NCI-H187 treated with DMSO at 0.1 percent for 48 hours (cell line): ENCODE measurements around the gene FKBP14.
A peak's percentile ranks its signal among the peaks of the same experiment; 100 is the strongest.
"Not testable (repeated sequence)": the region's sequence is repeated elsewhere in the genome, so short reads cannot be mapped to it uniquely, and the experiment has no call there.

Experiments
- DNase-seq: peaks from one replicate; lab custom pipeline; 2025; lab: John Stamatoyannopoulos, UW

FKBP14 gene

DNA sequence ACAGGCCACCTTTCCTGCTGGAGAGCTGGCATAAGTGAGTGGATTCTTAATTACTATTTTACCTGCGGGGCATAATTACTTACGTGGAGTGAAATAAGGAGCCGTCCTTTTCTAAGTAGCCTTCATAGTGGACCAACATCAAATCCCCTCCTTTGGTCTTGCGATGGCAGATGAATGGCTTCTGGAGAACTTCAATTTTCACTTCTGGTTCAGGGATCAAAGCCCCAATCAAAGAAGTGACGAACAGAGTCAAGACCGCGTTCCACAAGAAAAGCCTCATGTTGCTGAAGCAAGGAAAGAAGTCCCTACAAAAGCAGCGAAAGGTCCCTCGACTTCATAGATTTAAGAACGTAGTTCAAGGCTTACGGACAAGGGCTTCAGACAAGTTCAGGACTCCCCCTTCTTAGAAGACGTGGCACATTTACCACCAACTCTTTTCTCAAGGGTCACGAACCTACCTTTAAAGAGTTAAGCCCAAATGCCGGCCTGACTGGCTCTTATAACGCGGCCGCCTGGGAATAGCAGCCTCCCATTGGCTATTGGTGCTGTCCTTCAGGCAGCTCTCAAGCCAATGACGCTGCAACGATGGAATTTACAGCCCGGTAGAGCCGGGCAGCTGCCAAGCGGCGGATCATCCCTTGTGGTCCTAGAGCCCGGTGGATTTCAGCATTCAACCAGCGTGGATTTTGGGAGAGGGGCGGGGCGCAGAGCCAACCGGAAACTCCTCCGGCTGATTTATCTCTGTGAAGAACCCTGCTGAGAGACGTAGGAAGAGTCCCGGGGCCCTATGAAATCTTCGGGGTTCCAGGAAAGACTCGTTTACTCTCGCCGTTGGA lies at the start of gene FKBP14:
TSS of gene FKBP14 (minus strand) at position 474 of the 836 bp plus-strand sequence. CDS start at position 280, 194 bp downstream.
- peak; percentile 89 for DNase-seq

- DNase-seq: no peak
Observed at GRCh38 chr7:30074422-30075030, 48.0 kb upstream of the FKBP14 start.

DNA sequence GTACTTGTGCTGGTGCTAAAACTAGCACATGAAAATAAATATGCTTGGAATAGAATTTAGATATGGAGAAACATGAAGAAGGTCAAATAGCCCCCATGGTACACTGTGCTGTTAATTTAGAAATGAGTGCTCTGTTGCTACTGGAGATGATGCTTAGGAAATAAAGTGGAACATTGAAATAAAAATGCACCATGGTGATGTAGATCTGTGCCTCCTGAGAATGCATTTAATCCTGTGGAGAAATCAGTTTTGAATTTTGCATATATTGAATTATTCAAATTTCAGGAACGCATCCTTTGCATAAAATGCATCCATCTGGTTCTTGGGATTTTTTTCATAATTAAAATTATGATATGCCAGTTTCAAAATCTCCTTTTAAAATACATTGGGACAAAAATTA lies 46.2 kb upstream of the FKBP14 start:
- DNase-seq: no peak

DNA sequence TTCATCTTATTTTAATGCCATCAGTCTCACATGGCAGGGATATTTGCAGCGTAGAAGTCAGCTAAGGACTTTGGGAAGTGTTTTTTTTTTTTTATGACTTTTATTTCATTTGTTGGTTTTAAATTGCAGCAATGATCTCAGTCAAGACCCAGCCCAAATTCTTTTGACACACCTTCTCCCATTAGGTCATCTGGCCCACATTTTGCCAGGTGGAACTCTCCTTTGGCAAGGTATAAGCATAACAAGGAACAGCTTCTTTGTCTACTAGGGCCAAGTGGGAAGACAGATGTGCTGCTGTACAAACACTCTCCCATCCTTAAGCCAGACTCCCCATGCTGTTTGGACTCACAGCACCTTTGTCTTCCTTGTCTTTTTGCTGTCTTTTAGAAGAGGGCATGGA lies 43.5 kb upstream of the FKBP14 start:
- DNase-seq: no peak

DNA sequence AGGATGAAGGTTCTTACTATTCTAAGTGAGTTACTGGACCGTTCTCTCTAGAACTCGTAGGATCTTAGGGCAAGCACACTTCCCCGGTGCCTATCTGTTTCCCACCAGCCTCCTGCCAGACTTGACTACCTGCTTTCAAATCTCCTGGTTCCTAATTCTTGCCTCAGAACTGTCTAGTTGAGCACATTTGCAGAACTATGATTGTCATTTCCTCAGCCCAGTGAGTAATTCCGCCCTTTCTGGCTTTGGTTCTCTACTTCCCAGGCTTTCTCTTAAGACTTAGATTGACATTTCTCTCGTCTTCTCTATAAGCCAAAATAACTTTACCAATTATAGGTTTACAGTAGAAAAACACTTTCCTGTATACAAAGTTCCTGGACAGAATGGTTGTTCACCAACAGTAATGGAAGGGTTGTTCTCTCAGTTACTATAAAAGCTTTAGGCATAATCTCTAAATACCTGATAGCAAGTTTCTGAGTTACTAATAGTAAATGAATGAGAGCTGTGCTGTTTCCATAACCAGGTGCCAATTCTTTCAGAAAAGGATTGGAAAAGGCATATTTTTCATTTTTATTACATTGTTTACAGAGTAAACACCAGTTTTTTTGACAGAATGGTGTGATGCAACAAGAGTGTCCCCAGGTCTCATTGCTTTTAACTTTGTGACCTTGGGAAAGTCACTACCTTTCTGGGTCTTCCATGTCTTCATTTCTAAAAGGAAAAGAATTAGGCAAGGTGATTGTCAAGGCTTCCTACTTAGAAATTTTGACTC lies 42.8 kb upstream of the FKBP14 start:
- DNase-seq: no peak

DNA sequence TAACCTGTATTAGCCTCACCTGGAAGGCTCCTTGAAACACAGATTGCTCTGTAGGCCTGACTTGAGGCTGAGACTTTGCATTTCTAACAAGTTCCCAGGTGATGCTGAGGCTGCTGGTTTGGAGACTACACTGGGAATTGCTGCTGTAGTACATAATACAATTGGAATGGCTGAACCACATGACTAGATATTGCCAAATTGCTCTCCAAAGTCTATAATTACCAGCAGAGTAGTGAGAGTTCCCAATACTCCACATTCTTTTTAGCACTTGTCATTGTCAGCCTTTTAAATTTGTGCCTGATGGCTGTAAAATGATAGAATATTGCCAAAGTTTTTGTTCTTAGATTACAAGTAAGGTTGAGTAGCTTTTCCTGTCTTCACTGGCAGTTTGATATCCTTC lies 41.6 kb upstream of the FKBP14 start:
- no peak for DNase-seq

GRCh38 chr7:30066687-30067086 lies 40.2 kb upstream of the FKBP14 start:
- DNase-seq: no peak

DNA sequence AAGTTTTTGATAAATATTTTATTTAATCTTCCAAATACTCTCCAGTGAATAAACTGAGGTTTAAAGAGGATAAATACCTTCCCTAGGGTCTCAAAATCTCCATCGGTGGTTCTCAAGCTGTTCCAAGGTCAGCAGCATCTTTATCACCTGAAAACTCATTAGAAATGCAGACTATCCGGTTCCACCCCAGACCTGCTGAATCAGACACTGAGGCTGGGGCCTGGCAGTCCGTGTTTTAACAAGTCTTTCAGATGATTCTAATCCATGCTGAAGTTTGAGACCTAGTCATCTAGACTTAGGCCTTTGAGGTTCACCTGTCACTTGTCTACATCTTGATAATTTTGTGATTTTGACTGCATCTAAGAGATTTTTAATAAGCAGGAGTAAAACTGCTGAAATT lies 39.2 kb upstream of the FKBP14 start:
- DNase-seq: no peak

- no peak for DNase-seq
Observed at GRCh38 chr7:30062587-30062986, 36.1 kb upstream of the FKBP14 start.

DNA sequence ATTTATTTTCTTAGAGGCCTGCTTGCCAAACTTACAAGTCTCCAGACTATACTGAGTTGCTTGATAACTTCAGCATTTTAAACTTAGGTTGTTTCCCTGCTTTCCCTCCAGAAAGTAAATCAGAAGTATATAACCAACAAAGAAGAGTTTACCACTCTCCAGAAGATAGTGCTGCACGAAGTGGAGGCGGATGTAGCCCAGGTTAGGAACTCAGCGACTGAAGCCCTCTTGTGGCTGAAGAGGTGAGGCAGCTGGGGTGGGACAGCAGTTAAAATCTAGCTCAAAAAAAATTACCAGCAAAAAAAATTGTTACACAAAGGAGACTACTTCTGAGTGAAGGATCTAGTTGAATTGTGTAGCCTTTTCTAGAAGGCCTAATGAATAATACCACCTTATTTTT lies 35.3 kb upstream of the FKBP14 start:
- not testable (repeated sequence) for DNase-seq

GRCh38 chr7:30057741-30058140 lies 31.2 kb upstream of the FKBP14 start:
- no peak for DNase-seq

- DNase-seq: no peak
Observed at GRCh38 chr7:30053068-30053467, 26.6 kb upstream of the FKBP14 start.

DNA sequence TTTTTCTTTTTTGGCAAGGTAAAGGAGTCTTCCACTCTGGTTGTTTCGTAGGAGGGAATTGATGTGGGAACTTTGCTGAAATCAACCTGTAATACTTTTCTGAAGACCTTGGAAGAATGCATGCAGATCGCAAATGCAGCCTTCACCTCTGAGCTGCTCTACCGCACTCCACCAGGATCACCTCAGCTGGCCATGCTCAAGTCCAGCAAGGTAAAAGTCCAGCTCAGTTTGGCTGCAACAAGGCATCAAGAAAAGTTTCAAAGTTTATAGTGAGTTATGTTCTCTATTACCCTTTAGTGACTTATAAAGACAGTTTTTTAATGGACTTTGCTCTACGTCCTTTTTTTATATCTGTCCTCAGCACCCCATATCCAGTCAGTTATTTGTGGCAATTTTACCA lies 22.7 kb upstream of the FKBP14 start:
- no peak for DNase-seq

DNA sequence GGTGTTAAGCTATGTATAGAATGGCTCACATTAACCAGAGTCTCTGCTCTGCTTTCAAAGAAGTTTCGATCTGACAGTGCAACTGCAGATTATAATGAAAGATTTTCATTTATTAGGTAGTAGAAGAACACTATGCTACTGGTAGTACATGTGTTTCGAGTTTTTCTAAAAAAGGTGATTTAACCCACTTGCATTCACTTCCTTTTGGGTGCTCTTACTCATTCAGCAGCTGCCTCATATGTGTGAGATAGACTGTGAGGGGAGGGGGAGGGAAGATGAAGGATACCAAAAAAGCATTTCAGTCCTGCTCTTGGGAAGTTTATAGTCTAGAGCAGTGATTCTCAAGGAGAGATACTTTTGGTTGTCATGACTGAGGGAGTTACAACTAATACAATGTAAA lies 22.1 kb upstream of the FKBP14 start:
- no peak for DNase-seq

DNA sequence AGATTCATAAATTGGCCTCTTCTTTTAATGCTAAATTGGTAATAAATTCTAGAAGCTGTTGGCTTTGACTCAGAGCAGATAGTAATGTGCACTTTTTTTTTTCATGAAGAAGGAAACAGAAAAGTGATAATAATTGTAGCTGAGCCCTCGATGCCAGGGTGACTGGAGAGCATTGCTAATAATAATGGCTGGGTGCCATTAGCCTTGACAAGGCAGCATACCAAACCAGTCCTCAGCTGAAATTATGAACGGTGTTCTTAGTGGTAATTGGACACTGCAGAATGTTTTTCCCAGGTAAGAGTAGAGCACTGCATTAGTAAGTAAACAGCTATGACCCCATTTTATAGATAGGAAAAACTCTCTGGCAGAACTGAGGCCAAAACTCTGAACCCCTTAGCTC lies 20.6 kb upstream of the FKBP14 start:
- no peak for DNase-seq

DNA sequence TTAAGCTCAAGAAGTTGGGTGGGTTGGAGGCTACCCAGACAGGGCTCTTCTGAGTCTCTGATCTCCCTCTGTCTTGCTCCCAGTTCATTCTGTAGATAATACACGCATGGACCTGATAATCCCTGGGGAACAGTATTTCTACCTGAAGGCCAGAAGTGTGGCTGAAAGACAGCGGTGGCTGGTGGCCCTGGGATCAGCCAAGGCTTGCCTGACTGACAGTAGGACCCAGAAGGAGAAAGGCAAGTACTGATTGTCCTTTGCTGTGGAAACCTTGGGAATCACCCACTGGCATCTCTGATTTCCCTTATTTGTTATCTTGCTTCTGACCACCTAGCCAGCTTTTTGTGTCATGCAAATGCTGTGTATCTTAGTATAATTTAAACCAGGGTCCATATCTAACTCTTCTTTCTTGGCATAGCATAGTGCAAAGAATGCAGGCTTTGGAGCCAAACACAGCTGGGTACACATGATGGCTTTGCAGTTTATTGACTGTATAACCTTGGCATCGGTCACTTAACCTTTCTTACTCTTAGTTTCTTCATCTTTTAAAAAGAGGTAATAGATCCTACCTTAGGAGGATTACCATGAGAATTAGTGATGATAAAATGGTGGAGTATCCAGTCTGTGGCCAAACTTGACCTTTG lies 19.7 kb upstream of the FKBP14 start:
- no peak for DNase-seq

DNA sequence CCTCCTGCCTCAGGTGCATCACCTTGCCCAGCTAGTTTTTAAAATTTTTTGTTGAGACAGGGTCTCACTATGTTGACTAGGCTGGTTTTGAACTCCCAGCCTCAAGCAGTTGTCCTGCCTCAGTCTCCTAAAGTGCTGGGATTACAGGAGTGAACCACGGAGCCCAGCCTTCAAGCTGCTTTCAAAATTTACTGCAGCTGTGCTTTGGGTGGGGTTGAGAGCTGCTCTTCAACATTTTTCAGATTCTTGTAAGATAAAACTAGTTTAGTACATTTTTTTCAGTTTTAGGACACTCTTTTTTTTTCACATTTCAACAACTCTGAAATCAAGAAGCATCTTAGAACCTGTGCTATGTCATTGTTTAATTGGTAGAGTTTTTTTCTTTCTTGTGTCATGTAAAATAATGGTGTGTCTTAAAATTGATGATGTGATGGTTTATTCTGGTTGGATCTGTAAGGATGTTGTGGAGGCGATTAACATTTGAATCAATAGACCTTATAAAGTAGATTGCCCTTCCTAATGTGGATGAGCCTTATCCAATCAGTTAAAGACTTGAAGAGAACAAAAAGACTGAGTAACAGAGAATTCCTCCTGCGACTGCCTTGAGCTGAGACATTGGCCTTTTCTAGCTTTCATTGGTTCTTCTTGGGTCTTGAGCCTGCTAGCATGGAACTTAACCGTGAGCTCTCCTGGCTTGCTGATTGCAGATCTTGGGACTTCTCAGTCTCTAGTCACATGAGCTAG lies 15.2 kb upstream of the FKBP14 start:
- DNase-seq: no peak

GRCh38 chr7:30040938-30041337 lies 14.4 kb upstream of the FKBP14 start:
- DNase-seq: no peak

DNA sequence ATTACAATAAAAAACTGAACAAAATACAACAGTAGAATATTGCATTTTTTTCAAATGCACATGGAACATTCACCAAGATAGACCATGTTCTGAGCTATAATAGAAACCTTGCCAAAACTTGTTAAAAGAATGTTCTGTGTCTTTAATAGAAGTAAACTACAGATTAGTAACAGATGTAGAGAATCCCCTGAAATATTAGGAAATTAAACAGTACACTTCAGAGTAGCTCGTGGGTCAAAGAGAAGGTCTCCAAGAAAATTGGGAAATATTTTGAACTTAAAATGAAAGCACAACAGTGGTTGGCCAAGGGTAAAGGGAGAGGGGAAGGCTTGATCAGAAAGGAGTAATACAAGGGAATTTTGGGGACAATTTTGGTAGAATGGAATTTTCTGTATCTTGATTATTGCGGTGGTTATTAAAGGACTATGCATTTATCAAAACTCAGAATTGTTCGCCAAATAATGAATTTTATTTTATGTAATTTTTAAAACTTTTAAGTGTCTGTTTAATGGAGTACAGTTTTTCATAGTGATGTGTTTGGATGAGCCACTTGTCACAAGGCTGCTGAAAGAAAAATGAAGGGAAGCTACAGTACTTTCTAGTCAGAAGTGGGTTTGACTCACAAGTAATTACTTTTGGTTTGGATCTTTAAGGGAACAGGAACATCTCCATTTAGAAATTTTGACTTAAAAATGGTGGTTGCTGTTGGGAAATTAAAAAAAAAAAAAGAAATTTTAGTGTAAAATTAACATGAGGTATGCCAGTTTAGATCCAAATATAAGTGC lies 11.9 kb upstream of the FKBP14 start:
- no peak for DNase-seq

- DNase-seq: no peak
Observed at GRCh38 chr7:30036220-30036619, 9.7 kb upstream of the FKBP14 start.

GRCh38 chr7:30034501-30034900 lies 8.0 kb upstream of the FKBP14 start:
- DNase-seq: no peak
